Hepatocyte (in vitro differentiated cells): ENCODE data around the gene KANSL3.

Source experiments
- EZH2 ChIP-seq: fragments of 200-600 bp; sonication (generic); IDR thresholded peaks from 2 replicates; pipeline ENCODE4 v1.6.1; 2016; ENCODE audit warnings: antibody characterized with exemption, mild to moderate bottlenecking, borderline replicate concordance
- TF ChIP-seq, protein P1 (sequence below): fragments of 200-600 bp; sonication (generic); IDR thresholded peaks from 2 replicates; pipeline ENCODE4 v1.5.1; 2016; ENCODE audit warnings: antibody characterized with exemption, mild to moderate bottlenecking; ENCODE audit not compliant: poor library complexity

DNA sequence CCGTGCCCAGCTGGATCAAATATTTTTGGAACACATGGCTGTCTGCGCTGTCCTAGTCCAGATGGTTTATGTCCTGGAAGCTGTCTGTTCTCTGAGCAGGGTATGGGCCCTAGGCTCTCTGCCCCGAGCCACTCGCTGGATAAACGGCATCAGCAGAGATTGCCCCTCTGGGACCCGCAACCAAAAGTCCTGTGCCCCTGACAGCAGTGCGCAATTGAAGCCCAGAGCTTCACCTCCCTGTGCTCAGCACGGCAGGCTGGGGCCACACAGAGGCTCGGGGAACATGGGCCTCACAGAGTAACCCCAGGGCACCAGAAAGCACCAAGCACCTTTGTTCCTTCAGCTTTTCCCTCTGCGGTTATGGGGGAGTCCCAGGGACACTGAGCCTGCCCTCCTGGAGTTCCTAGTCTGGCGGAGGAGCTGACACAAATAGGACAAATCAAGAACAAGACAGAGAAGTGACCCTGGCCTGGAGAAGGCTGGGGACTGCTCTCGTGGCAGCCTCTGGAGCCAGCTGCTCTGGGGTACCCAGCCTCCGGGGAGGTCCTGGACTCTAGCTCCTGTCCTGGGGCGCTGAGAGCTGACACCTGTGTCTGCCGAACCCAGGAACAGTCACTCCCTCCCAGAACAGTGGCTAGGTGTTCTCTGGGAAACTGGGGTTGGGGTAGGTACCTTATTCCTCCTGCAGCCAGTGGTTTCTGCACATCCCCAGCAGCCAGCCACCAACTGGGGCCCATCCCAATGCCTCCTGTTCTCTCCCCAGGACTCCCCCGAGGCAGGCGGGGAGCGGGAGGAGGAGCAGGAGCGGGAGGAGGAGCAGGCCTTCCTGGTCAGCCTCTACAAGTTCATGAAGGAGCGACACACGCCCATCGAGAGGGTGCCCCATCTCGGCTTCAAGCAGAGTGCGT, 89.3 kb downstream of the KANSL3 start:
- TF ChIP-seq, protein P1, sequence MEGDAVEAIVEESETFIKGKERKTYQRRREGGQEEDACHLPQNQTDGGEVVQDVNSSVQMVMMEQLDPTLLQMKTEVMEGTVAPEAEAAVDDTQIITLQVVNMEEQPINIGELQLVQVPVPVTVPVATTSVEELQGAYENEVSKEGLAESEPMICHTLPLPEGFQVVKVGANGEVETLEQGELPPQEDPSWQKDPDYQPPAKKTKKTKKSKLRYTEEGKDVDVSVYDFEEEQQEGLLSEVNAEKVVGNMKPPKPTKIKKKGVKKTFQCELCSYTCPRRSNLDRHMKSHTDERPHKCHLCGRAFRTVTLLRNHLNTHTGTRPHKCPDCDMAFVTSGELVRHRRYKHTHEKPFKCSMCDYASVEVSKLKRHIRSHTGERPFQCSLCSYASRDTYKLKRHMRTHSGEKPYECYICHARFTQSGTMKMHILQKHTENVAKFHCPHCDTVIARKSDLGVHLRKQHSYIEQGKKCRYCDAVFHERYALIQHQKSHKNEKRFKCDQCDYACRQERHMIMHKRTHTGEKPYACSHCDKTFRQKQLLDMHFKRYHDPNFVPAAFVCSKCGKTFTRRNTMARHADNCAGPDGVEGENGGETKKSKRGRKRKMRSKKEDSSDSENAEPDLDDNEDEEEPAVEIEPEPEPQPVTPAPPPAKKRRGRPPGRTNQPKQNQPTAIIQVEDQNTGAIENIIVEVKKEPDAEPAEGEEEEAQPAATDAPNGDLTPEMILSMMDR: no peak
- no peak for TF ChIP-seq EZH2
